ENCODE results near the gene VPS13D. TPM values are rescaled to one million over a fixed set of nuclear protein-coding genes. Genes with fewer than 3 reads are reported as not detected.

The VPS13D gene
- total and polyA plus RNA-seq, 3 donors from 2014 or later = 51.9 to 125 (median 86.8) TPM

- Histone ChIP-seq H3K4me3 (no peak overlapping the region), H3K9me3 (no peaks in the 10 kb centered on the region), H3K27me3 (no peaks in the 10 kb centered on the region), H3K36me3 (ENCODE audit: low read depth, missing control alignments) (no peaks in the 10 kb centered on the region), H3K27ac (no peak overlapping the region), H3K4me1 (peaks cover 9% of the 10 kb centered on the region)
- TF ChIP-seq, protein P1, sequence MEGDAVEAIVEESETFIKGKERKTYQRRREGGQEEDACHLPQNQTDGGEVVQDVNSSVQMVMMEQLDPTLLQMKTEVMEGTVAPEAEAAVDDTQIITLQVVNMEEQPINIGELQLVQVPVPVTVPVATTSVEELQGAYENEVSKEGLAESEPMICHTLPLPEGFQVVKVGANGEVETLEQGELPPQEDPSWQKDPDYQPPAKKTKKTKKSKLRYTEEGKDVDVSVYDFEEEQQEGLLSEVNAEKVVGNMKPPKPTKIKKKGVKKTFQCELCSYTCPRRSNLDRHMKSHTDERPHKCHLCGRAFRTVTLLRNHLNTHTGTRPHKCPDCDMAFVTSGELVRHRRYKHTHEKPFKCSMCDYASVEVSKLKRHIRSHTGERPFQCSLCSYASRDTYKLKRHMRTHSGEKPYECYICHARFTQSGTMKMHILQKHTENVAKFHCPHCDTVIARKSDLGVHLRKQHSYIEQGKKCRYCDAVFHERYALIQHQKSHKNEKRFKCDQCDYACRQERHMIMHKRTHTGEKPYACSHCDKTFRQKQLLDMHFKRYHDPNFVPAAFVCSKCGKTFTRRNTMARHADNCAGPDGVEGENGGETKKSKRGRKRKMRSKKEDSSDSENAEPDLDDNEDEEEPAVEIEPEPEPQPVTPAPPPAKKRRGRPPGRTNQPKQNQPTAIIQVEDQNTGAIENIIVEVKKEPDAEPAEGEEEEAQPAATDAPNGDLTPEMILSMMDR (IDR thresholded peaks at IDR 0.05) = no peak
- TF ChIP-seq POLR2A (IDR thresholded peaks at IDR 0.05) = no peak
- no peak for DNase-seq
- intact Hi-C loops (cut with DNase I; ENCODE audit: low total_unique reads) = no loop called here
- WGBS, 2 donors = 54 to 58% methylated on average over 9 to 17 of the region's 17 CpGs
Observed at GRCh38 chr1:12541274-12542137, 311.7 kb downstream of the VPS13D start.

- H3K9me3 ChIP-seq = no peaks in the 10 kb centered on the region
- H3K4me1 ChIP-seq = peaks cover 9% of the 10 kb centered on the region
- TF ChIP-seq POLR2A (IDR thresholded peaks at IDR 0.05) = no peak
- TF ChIP-seq, protein P1 (IDR thresholded peaks at IDR 0.05) = no peak
- WGBS, 2 donors = 96 to 97% methylated on average over 7 to 9 of the region's 9 CpGs
- intact Hi-C loops (cut with DNase I; ENCODE audit: low total_unique reads) = no loop called here
- H3K27me3 ChIP-seq = no peaks in the 10 kb centered on the region
- no peak for DNase-seq
- no peak overlapping the region for H3K27ac ChIP-seq
- H3K4me3 ChIP-seq = no peak overlapping the region
- no peaks in the 10 kb centered on the region for H3K36me3 ChIP-seq (ENCODE audit: low read depth, missing control alignments)
Observed at GRCh38 chr1:12542138-12542465, 312.3 kb downstream of the VPS13D start.

- no peak overlapping the region for H3K4me3 ChIP-seq
- intact Hi-C loops (cut with DNase I; ENCODE audit: low total_unique reads) = no loop called here
- H3K9me3 ChIP-seq = no peaks in the 10 kb centered on the region
- H3K4me1 ChIP-seq = peaks cover 9% of the 10 kb centered on the region
- H3K27ac ChIP-seq = no peak overlapping the region
- TF ChIP-seq POLR2A (IDR thresholded peaks at IDR 0.05) = no peak
- TF ChIP-seq, protein P1 (IDR thresholded peaks at IDR 0.05) = no peak
- WGBS, 2 donors = 75 to 92% methylated on average over 9 of the region's 9 CpGs
- H3K27me3 ChIP-seq = no peaks in the 10 kb centered on the region
- H3K36me3 ChIP-seq (ENCODE audit: low read depth, missing control alignments) = no peaks in the 10 kb centered on the region
- no peak for DNase-seq
Observed at GRCh38 chr1:12542616-12543592, 313.1 kb downstream of the VPS13D start.

- Histone ChIP-seq H3K4me3 (no peak overlapping the region), H3K27me3 (no peaks in the 10 kb centered on the region), H3K27ac (no peak overlapping the region), H3K36me3 (ENCODE audit: low read depth, missing control alignments) (no peaks in the 10 kb centered on the region), H3K4me1 (peaks cover 16% of the 10 kb centered on the region), H3K9me3 (no peaks in the 10 kb centered on the region)
- intact Hi-C loops (cut with DNase I; ENCODE audit: low total_unique reads) = no loop called here
- no peak for TF ChIP-seq POLR2A (IDR thresholded peaks at IDR 0.05)
- TF ChIP-seq, protein P1 (IDR thresholded peaks at IDR 0.05) = no peak
- DNase-seq = no peak
- WGBS, 2 donors = 86 to 90% methylated on average over 9 of the region's 9 CpGs
Observed at GRCh38 chr1:12543740-12544154, 313.9 kb downstream of the VPS13D start.

All from testis (tissue), 3 donors.